Heart right ventricle (tissue), 16 donors: Measurements from ENCODE around the gene PRKCI. TPM values are rescaled to one million over a fixed set of nuclear protein-coding genes. Genes with fewer than 3 reads are reported as not detected.
A peak's percentile ranks its signal among the peaks of the same experiment; 100 is the strongest.
"Not testable (repeated sequence)": the region's sequence is repeated elsewhere in the genome, so short reads cannot be mapped to it uniquely, and the experiment has no call there.

ENCODE experiments used
- ATAC-seq, 8 donors: fragments of 200-7000 bp; cut with Tn5 transposase; one replicate each; pipeline ENCODE4 v1.9.1; 2020; ENCODE audit warnings: mild to moderate bottlenecking in 8 of 8, moderate library complexity in 8 of 8, moderate number of reproducible peaks in 1 of 8
- DNase-seq, 2 donors: peaks; one replicate each; pipeline ENCODE4 v3.0.0-alpha.2; 2020
- H3K27ac ChIP-seq, 10 donors: fragments of 200-600 bp; sonication (generic) in 2 of 10; one replicate each; pipeline versions ENCODE4 v1.5.0 to v1.8.0; 2020 to 2022; ENCODE audit warnings: mild to moderate bottlenecking in 3 of 10
- H3K27me3 ChIP-seq, 7 donors: fragments of 200-600 bp; one replicate each; pipeline ENCODE4 v1.8.0; 2021 to 2022; ENCODE audit warnings: mild to moderate bottlenecking in 2 of 7
- H3K36me3 ChIP-seq, 9 donors: fragments of 200-600 bp; sonication (generic) in 1 of 9; one replicate each; pipeline versions ENCODE4 v1.5.0 to v1.8.0; 2020 to 2022; ENCODE audit warnings: mild to moderate bottlenecking in 2 of 9
- H3K4me1 ChIP-seq, 9 donors: fragments of 200-600 bp; sonication (generic) in 1 of 9; one replicate each; pipeline versions ENCODE4 v1.5.0 to v1.8.0; 2020 to 2022; ENCODE audit warnings: mild to moderate bottlenecking in 4 of 9
- H3K4me3 ChIP-seq, 10 donors: fragments of 200-600 bp; sonication (generic) in 2 of 10; one replicate each; pipeline versions ENCODE4 v1.5.0 to v1.8.0; 2020 to 2022; ENCODE audit warnings: mild to moderate bottlenecking in 7 of 10, moderate library complexity in 2 of 10
- H3K9me3 ChIP-seq, 11 donors: fragments of 200-600 bp in 10 of 11; sonication (generic) in 2 of 11; one replicate each; pipeline versions ENCODE4 v1.5.0 to v1.8.0; 2013 to 2022; ENCODE audit warnings: mild to moderate bottlenecking in 2 of 11, control low read depth in 1 of 11, moderate library complexity in 1 of 11
- CTCF ChIP-seq, 9 donors: fragments of 200-600 bp; sonication (generic) in 2 of 9; IDR thresholded peaks; one replicate each; pipeline versions ENCODE4 v1.5.0 to v1.8.0; 2021 to 2022; ENCODE audit warnings: antibody characterized with exemption in 9 of 9, mild to moderate bottlenecking in 5 of 9, moderate library complexity in 1 of 9
- WGBS, 2 donors: extraction: QIAGEN DNeasy Blood & Tissue Kit; methylation state at CpG; one replicate each; pipeline ENCODE4 v1.1.7; 2013; ENCODE audit warnings: inconsistent platforms in 1 of 2; 5-methylcytosine and 5-hydroxymethylcytosine counted together
- intact Hi-C, 10 donors: fragments of 100-400 bp; cut with DNase I; formaldehyde crosslinking; loops; one replicate each; pipeline versions ENCODE4 v1.11.1 to v1.14.2; 2022
- polyA plus RNA-seq, 2 donors: library from polyadenylated mRNA; stranded (reverse); fragments of 200-250 nt; gene quantifications; one replicate each; pipeline ENCODE4 v1.2.3, GENCODE V29; 2013
- total RNA-seq, 10 donors: library from RNA; stranded (reverse); fragmentation: NEBNext Ultra II Directional in 3 of 10; extraction: Animal tissue kit (Norgen Biotek cat#: 25700) in 3 of 10; gene quantifications; one replicate each; pipeline versions ENCODE4 v1.2.1 to v1.2.4, GENCODE V29; 2021 to 2023
- donor health status: Arrhythmogenic right ventricular cardiomyopathy.
- donor health status: ischemic (EF 13 %, LVEDD 7.1; RV severe dilation, severe dysfunction).
- donor health status: healthy with polysubstance abuse.
- donor health status: DM: no; HTN: yes; CAD: no.
- donor health status: DM: no; HTN: no; CAD: no.
- donor health status: ischemic (EF 25% LVEDD 6.9; RV normal size, moderate dysfunction).
- donor health status: ischemic (EF 25% LVEDD 5.7; RV mildly dilated, moderate dysfunction).
- donor health status: healthy.
- donor health status: DM: yes; HTN: yes; CAD: no.
- donor health status: Ischemic cardiomyopathy.
- donor health status: ischemic (EF 35%, LVEDD 5.7; RV mildly dilated, moderate dysfunction).
- donor health status: nonischemic (EF 11% LVEDD 7.7; RV severe dilation, severe dysfunction).
- donor health status: DM: yes; HTN: yes; CAD: no.
- donor health status: PGD.
- donor health status: ischemic (EF 29% LVEDD 5.4; RV normal size, mild dysfunction).
- donor health status: nonischemic (EF 23%, LVEDD 6.1; RV moderate dilation, normal function).

PRKCI gene
- total and polyA plus RNA-seq, 12 donors: 6.5 to 21.0 (median 13.1) TPM

DNA sequence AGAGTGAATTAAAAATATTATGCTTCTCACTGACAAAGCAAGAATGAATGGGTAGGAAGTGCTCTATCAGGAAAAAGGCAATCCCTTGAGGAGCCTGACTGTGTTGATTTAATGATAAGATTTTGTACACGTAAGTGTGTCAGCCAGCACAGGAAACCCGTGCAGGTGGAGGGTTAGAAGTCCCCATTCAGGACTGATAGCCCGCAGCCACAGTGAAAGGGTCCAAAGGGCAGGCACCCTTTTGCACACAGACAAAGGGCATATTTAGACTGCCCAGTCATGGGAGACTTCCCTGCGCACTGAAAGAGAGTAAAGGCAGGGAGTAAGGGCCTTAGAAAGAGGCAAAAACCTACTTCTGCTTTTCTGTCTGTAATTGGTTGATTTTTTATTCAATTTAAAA is 108.9 kb downstream of the PRKCI start:
- DNase-seq: no peak

GRCh38 chr3:170337420-170337819 is 115.2 kb downstream of the PRKCI start:
- Histone ChIP-seq H3K4me1 (peaks cover 0 to 6% (median 0%) of the 10 kb centered on the region in 9 donors), H3K27me3 (no peaks in the 10 kb centered on the region), H3K9me3 (peaks cover 0 to 19% (median 0%) of the 10 kb centered on the region in 11 donors), H3K4me3 (no peak overlapping the region), H3K27ac (no peak overlapping the region), H3K36me3 (no peaks in the 10 kb centered on the region)
- no peak for TF ChIP-seq CTCF (IDR thresholded peaks at IDR 0.05)
- intact Hi-C loops: no loop called here
- no peak for ATAC-seq
- WGBS, 2 donors: 81 to 83% methylated on average over 3 of the region's 3 CpGs
- no peak for DNase-seq

More for the DNA sequence above, 108.9 kb downstream of the PRKCI start:
- no peaks in the 10 kb centered on the region for H3K27me3 ChIP-seq
- no peak overlapping the region for H3K4me3 ChIP-seq
- ATAC-seq: peak in 6 of 8 donors; percentile 29 to 68 (median 53)
- TF ChIP-seq CTCF (IDR thresholded peaks at IDR 0.05): no peak
- no peaks in the 10 kb centered on the region for H3K36me3 ChIP-seq
- H3K4me1 ChIP-seq: peaks cover 0 to 9% (median 0%) of the 10 kb centered on the region in 9 donors
- peaks cover 0 to 19% (median 0%) of the 10 kb centered on the region in 11 donors for H3K9me3 ChIP-seq
- no peak overlapping the region for H3K27ac ChIP-seq
- WGBS, 2 donors: 50 to 64% methylated on average over 4 of the region's 4 CpGs
- intact Hi-C loops: no loop called here

- TF ChIP-seq CTCF (IDR thresholded peaks at IDR 0.05): no peak
- Histone ChIP-seq H3K27ac (no peak overlapping the region), H3K4me3 (no peak overlapping the region), H3K4me1 (peaks cover 0 to 8% (median 0%) of the 10 kb centered on the region in 9 donors), H3K27me3 (no peaks in the 10 kb centered on the region), H3K36me3 (no peaks in the 10 kb centered on the region), H3K9me3 (peaks cover 0 to 19% (median 0%) of the 10 kb centered on the region in 11 donors)
- 84 to 91% methylated on average over 1 of the region's 1 CpG for WGBS, 2 donors
- intact Hi-C loops: no loop called here
- ATAC-seq (no peak), DNase-seq (no peak)
Observed at GRCh38 chr3:170338690-170339340, 116.6 kb downstream of the PRKCI start.

- WGBS, 2 donors: 93 to 95% methylated on average over 9 of the region's 9 CpGs
- ATAC-seq, intact Hi-C loops: not testable (repeated sequence)
Observed at GRCh38 chr3:170342273-170342672, 120.0 kb downstream of the PRKCI start.

DNA sequence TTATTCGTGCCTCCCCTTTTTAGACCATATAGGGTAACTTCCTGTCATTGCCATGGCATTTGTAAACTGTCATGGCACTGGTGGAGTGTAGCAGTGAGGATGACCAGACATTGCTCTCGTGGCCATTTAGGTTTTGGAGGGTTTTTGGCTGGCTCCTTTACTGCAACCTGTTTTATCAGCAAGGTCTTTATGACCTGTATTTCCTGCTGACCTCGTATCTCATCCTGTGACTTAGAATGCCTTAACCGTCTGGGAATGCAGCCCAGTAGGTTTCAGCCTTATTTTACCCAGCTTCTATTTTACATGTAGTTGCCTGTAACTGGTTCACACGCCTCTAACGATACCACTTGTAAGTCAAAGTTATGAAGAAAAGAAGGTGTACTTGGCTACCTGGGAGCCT is 121.6 kb downstream of the PRKCI start:
- H3K4me3 ChIP-seq, H3K9me3 ChIP-seq, H3K36me3 ChIP-seq, intact Hi-C loops, H3K27me3 ChIP-seq: not testable (repeated sequence)
- peak overlapping the region in 4 of 10 donors; percentile 1 to 27 (median 20) for H3K27ac ChIP-seq
- ATAC-seq: peak; percentile 46 to 89 (median 67)
- peaks cover 0 to 17% (median 0%) of the 10 kb centered on the region in 9 donors for H3K4me1 ChIP-seq
- 23 to 24% methylated on average over 6 of the region's 6 CpGs for WGBS, 2 donors
- peak in 1 of 2 donors; percentile 46 for DNase-seq

More at GRCh38 chr3:170342273-170342672, 120.0 kb downstream of the PRKCI start:
- H3K4me3 ChIP-seq, H3K36me3 ChIP-seq, H3K27me3 ChIP-seq, H3K27ac ChIP-seq, DNase-seq: not testable (repeated sequence)
- H3K9me3 ChIP-seq: peaks cover 0 to 15% (median 0%) of the 10 kb centered on the region in 11 donors
- H3K4me1 ChIP-seq: peaks cover 0 to 17% (median 0%) of the 10 kb centered on the region in 9 donors
